SW480 (cell line): ENCODE data around the gene EPHB1.

Experiments
- DNase-seq: peaks from one replicate; pipeline ENCODE4 v3.0.0-alpha.2; 2016; ENCODE audit warnings: low spot score

Gene EPHB1

DNA sequence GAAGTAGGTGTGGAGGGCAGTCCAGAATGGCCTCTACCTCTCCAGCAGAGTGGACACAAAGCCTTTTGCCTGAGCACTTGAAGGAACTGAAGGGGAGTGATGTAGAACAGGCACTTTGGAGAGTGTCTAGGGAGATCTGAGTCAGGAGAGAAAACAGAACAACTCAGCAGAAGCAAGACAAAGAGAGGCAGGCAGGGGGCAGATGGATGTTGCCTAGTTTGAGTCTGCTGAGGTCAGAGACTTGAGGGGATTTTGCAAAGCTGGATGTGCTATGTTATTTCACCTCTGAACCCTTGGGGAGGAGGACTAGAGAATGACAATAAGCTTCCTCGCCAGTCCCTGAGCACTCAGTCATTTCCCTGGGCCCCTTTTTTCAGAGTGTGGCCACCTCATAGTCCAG lies 366.4 kb downstream of the EPHB1 start:
- DNase-seq: no peak

- DNase-seq: no peak
Observed at GRCh38 chr3:135163701-135164100, 368.6 kb downstream of the EPHB1 start.

DNA sequence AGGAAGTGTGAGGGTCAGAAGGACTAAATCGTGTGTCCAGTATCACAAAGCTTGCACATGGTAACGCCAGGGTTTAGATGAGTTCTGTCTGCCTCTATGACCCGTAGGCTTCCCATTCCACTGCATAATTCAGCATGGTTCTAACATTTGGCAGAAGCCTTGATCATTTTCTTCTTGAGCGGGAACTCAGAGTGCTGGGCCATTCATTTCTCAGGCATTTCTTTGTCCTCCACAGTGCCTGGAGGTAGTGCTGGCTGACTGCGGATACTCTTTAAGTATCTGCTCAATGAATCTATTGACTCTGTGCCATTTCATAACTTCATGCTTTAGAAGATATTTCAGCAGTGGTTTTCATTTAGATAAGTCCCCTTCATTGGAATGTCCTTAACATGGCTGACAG lies 370.2 kb downstream of the EPHB1 start:
- no peak for DNase-seq

DNA sequence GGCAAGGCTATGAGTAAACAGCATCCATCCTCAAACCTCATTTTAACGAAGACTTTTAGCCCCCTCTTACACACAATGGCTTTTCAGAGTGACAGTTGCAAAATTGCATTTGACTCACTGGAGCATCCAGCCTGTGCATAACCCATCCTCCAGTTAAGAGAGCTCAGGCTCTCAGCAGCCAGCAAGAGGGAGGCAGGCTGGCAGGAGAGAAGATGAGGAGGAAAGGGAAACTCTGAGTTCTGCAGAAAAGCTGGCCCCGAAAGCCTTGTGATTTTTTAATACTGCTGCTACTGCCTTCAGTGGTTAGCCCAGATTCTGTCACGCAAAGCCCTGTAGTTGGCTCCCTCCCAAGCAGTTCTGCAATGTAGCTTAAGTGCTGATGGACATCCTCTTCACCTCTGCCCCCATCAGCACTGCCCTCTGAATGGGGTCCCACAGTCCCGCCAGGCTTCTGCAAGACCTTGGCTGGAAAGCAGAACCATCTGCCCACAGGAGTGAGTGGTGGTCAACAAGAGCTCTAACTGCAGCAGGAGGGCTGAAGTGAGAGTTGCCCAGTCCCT lies 371.3 kb downstream of the EPHB1 start:
- no peak for DNase-seq

DNA sequence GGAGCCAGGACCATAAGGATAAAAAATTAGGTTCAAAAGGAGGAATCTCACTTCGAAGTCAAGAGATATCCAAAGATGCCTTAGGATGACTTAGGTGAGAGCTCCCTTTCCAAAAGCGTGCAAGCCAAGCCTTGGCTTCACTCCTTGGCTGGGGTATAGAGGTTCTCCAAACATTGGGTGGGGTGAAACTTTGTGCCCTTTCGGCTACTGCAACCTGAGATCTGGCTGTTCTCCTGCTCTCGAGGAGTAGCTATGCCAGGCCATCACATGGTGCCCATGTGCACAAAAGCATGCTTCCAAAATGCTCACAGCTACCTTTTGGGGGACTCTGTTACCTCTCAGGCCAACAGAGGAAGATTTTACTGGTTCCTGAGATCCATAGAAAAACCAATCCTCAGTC lies 373.8 kb downstream of the EPHB1 start:
- no peak for DNase-seq

- no peak for DNase-seq
Observed at GRCh38 chr3:135169651-135170050, 374.6 kb downstream of the EPHB1 start.

DNA sequence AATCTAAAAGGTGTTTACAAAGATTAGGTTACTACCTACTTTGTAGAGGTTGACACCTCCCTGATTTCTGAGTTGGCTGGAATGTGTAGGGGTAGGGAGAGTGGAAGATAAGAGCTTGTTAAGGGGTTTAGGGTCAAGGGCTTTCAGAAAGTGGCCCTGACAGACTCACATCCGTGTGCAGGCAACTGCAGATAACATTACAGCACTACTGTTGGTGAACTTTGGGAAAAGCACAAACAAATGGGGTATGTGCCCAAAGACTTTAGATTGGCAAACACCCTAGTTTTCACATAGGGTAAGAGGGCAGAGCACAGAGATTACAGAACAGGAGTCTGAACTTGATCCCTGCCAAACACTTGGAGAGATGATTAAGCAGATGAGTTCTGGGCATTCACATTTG lies 375.7 kb downstream of the EPHB1 start:
- DNase-seq: no peak

DNA sequence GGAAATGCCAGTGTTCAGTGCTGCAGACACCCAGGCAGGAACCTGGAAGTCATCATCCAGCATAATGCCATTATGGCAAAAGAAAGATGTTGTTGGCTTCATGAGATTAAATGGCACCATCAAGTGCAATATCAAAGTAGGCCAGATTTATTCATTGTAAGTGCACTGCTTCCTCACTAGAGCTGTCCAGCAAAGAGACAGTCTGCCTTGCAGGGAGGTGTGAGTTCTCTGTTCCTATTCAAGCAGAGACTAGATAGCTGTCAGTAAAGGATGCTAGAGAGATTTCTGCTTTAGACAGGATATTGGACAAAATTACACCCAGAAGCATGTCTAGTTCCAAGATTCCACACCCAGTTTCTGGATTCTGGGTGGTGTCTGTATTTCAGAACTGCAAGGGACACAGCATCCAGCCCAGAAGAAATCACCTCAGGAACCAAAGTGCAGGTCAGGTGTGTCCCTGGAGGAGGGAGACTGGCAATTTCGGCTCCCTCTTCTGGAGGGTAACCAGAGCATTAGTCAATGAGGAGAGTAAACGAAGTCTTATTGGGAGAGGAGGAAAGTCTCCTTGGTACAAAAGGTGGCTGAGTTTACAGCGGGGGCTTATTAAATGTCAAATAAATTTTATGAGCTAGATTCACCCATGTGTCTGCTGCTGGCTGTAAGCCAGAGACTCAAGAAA lies 377.3 kb downstream of the EPHB1 start:
- DNase-seq: no peak

- no peak for DNase-seq
Observed at GRCh38 chr3:135175728-135176277, 380.7 kb downstream of the EPHB1 start.

DNA sequence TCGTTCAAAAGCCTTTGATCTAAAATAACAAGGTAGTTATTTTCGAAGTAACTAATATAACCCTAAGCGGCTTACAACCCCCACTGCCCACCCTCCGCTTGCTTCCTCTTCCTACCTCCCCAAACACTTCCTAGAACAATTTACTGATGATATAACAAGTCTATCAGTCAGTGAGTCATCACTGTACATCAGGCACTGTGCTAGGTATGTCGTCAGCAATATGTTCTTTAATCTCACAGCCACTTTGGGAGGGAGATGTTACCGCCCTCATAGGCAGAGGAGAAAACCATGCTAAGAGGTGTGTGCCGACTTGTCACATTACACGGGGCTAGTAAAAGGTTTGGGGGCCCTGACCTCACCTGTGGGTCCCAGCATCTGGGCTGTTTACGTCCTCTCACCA lies 381.8 kb downstream of the EPHB1 start:
- DNase-seq: no peak

- DNase-seq: no peak
Observed at GRCh38 chr3:135178566-135178965, 383.5 kb downstream of the EPHB1 start.

DNA sequence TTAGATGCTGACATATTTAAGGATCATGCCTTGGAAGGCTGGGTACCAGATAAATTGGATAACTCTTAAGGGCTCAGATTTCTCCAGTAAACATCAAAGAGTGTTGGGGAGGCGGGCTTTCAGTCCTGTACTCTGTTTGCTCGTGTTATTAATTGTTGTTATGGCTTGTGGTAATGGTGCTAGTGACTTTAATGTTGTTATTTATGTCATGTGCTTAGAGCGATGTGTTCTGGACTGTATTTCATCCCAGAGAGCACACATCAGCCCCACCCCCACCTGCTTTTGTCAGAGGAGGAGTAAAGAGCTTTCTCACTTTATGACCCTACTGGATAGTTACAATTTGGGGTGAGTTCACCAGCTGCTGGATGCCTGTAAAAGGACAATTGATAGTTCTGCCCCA lies 386.3 kb downstream of the EPHB1 start:
- no peak for DNase-seq

DNA sequence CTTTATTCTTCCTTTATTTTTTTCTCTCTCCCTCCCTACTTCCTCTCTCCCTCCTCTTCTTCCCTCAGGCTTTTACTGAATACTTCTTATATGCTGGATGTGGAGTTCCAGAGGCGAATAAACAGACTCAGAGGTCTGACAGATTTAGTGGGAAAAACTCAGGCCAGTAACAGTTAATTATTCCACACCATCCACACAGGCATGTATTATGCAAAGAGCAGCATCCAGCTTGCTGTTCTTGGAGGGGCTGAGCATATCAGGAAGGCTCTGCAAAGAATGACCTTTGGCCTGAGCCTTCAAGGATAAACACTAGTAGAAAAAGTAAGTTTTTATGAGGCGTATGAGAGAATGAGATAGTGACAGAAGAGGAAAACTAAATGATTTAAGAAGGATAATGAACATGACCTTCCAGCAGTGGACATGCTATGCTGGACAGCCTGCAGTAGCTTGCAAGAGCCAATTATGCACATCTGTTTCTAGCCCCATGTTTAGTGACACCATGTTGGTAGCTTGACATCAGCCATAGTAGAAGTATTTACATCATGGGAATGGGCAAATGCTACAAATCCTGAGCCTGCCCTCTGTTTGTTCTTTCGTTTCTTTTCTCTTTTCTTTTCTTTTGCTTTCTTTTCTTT lies 387.4 kb downstream of the EPHB1 start:
- no peak for DNase-seq

GRCh38 chr3:135190658-135191057 lies 395.6 kb downstream of the EPHB1 start:
- no peak for DNase-seq

GRCh38 chr3:135191708-135192107 lies 396.6 kb downstream of the EPHB1 start:
- DNase-seq: no peak

GRCh38 chr3:135192929-135193328 lies 397.9 kb downstream of the EPHB1 start:
- DNase-seq: no peak

DNA sequence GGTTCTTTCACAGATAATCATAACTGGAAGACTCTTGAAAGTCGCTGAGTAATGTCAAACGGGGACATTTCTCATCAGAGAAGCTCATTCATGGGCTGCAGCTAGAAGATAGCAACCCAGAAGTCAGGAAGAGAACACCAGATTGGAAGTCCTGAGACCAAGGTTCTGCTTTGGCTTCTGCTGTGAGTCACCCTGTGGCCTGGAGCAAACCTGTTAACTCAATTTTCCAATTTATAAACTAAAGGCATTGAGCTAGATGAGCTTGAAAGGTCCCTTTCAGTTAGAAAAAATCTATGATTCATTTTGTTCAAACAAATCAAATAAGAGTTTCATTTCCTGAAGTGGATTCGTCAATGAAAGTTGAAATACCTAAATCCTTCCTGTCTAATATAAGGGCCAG lies 402.2 kb downstream of the EPHB1 start:
- no peak for DNase-seq

DNA sequence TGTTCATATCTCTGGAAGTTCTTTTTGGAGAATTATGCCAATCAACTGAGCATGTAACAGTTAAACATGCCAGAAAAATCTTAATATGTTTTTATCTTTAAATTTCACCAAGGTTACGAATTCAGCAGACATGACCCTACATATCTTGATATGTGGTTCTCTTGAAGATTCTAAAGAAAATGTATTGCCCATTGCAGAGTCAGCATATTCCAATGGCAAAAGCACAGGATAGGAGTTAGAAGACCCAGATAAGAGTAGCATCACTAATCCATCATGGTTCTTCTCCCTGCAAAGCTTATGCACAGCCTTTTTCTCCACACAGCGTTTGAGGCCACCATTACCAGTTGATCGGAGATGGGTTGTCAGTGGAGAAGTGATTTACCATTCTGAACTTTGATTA lies 402.8 kb downstream of the EPHB1 start:
- no peak for DNase-seq

DNA sequence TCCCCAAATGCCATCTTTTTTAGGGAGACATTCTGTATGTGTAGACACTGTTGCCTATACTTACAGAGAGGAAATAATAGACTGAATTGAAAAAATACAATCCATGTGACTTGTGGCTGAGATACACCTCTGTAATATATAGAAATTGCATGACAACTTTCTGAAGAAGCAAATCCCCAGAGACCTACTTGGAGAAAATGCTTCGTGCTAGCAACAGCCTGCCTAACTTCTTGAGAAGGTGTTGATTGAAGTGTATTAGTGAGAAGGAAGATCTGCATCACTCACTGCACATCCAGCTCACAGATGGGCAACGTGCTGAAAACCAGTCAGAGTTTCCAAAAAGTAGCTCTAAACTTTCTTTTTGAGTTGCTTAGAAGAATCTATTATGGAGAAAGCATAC lies 404.1 kb downstream of the EPHB1 start:
- no peak for DNase-seq

DNA sequence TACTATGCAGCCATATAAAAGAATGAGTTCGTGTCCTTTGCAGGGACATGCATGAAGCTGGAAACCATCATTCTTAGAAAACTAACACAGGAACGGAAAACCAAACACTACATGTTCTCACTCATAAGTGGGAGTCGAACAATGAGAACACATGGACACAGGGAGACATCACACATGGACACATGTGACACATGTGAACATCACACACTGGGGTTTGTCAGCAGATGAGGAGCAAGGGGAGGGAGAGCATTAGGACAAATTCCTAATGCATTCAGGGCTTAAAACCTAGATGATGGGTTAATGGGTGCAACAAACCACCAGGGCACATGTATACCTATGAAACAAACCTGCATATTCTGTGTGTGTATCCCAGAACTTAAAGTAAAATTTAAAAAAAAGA lies 408.0 kb downstream of the EPHB1 start:
- no peak for DNase-seq

GRCh38 chr3:135213213-135213612 lies 418.2 kb downstream of the EPHB1 start:
- no peak for DNase-seq

DNA sequence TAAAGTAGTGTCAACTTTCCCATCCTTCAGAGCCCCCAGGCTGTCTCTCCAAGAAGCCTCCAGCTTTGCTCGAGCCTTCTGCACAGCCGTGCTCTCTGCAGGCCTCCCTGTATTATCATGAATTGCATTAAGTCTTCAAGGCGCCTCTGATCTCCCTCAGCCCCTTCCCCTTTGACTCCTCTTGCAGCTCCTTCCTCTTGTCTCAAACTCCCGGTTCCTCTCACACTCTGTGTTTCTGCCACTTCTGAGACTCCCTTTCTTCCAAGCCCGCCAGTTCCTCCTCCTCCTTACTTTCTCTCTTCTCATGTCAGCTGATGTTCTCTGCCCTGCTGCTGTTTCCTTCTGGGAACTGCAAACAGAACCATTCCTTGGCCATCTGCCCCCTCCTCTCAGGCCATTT lies 418.8 kb downstream of the EPHB1 start:
- no peak for DNase-seq

- DNase-seq: no peak
Observed at GRCh38 chr3:135214400-135214799, 419.3 kb downstream of the EPHB1 start.

GRCh38 chr3:135215516-135215915 lies 420.5 kb downstream of the EPHB1 start:
- no peak for DNase-seq
